Measurements from ENCODE around the gene CPS1. TPM values are rescaled to one million over a fixed set of nuclear protein-coding genes. Genes with fewer than 3 reads are reported as not detected.

The CPS1 gene
- total and polyA plus RNA-seq, 11 donors, result 0.61 to 5.3 (median 1.8) TPM

DNA sequence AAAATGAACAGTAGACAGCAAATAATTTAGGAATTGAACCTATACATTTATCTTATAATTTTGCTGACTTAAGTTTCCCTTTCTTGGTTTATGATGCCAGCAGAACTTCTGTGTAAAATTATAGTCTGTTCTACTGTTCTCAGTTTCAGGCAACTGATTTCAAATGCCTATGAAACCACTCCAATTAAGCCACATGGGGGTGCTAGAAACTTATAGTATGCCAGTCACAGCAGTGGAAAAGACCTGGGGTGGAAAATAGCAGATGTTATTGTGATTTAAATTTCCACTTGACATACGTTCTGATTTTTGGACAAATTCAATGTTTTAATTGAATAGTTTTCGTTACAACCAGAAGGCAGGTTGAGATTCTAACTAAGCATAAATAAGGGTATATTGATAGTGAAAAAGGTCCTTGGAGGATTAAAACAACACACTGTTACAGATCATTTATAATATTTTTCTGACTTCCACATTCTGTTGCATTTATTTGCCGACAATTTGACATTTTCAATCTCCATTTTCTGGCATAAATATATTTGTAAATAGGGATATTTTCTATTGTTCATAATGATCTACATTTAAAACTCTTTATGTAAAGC, 61.4 kb downstream of the CPS1 start:
- H3K27ac ChIP-seq, result no peak overlapping the region
- no peaks in the 10 kb centered on the region for H3K36me3 ChIP-seq
- H3K4me3 ChIP-seq, result no peak overlapping the region
- no peak for ATAC-seq
- intact Hi-C loops (cut with DNase I), result loop anchor here in 5 of 10 donors (5.0 to 10.0 kb wide), 4 partner anchors 419 to 1949 kb away; no protein-coding TSS in a partner anchor
- TF ChIP-seq POLR2A (IDR thresholded peaks at IDR 0.05), result no peak
- TF ChIP-seq, protein P1, sequence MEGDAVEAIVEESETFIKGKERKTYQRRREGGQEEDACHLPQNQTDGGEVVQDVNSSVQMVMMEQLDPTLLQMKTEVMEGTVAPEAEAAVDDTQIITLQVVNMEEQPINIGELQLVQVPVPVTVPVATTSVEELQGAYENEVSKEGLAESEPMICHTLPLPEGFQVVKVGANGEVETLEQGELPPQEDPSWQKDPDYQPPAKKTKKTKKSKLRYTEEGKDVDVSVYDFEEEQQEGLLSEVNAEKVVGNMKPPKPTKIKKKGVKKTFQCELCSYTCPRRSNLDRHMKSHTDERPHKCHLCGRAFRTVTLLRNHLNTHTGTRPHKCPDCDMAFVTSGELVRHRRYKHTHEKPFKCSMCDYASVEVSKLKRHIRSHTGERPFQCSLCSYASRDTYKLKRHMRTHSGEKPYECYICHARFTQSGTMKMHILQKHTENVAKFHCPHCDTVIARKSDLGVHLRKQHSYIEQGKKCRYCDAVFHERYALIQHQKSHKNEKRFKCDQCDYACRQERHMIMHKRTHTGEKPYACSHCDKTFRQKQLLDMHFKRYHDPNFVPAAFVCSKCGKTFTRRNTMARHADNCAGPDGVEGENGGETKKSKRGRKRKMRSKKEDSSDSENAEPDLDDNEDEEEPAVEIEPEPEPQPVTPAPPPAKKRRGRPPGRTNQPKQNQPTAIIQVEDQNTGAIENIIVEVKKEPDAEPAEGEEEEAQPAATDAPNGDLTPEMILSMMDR (IDR thresholded peaks at IDR 0.05), result peak; percentile 14 to 62 (median 44)
- 20 to 24% (median 22%) methylated on average over 3 of the region's 3 CpGs for WGBS, 4 donors
- H3K27me3 ChIP-seq, result no peaks in the 10 kb centered on the region
- DNase-seq, result no peak
- H3K4me1 ChIP-seq, result no peaks in the 10 kb centered on the region
- H3K9me3 ChIP-seq, result no peaks in the 10 kb centered on the region

DNA sequence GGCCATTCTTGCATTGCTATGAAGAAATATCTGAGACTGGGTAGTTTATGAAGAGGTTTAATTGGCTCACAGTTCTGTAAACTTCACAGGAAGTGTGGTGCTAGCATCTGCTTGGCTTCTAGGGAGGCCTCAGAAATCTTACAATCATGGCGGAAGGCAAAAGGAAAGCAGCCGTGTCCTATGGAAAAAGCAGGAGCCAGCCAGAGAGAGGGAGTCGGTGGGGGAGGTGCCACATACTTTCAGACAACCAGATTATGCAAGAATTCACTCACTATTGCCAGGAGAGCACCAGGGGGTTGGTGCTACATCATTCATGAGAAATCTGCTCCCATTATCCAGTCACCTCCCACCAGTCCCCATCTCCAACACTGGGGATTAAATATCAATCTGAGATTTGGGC, 64.1 kb downstream of the CPS1 start:
- TF ChIP-seq, protein P1 (IDR thresholded peaks at IDR 0.05), result no peak
- no peak for TF ChIP-seq POLR2A (IDR thresholded peaks at IDR 0.05)
- intact Hi-C loops (cut with DNase I), result no loop called here
- no peaks in the 10 kb centered on the region for H3K9me3 ChIP-seq
- WGBS, 4 donors, result 60 to 84% (median 66%) methylated on average over 3 of the region's 3 CpGs
- H3K27ac ChIP-seq, result no peak overlapping the region
- DNase-seq, result no peak
- ATAC-seq, result no peak
- no peaks in the 10 kb centered on the region for H3K4me1 ChIP-seq
- no peak overlapping the region for H3K4me3 ChIP-seq
- no peaks in the 10 kb centered on the region for H3K36me3 ChIP-seq
- H3K27me3 ChIP-seq, result no peaks in the 10 kb centered on the region

DNA sequence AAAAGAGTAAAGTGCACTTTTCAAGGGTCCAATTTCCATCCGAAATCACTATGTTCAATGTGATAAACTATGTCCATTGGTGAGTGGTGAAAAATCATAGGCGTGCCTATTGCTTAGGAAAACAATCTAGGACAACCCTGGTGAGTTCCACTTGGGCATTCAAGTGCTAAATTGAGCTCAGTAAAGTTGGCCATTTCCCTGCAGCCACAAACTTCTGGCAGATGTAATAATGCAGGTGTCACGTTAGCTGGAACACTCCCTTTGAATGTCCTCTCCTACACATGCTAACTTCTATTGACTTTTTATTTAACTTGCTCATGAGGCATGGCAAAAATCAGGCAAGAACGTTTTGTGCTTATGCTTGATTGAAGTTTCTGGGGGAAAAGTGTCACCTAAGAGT, 67.1 kb downstream of the CPS1 start:
- TF ChIP-seq POLR2A (IDR thresholded peaks at IDR 0.05), result no peak
- TF ChIP-seq, protein P1 (IDR thresholded peaks at IDR 0.05), result no peak
- intact Hi-C loops (cut with DNase I), result no loop called here

DNA sequence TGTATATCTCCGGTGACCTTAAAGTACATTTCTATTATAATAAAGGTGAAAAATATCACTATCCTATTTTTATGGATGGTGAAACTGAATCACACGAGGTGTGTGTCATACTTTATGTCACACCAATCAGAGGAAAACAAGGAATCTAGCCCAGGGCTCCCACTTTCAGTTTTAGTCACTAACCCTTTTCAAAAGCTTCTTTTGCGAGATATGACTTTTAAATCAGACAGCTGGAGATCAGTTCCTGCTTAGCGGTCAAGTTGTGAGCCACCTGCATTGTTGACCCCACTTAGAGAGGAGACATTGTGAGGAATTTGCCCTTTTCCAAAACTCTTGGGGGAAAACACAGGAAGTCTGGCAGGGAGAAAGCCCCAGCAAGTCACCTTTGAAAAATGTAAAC, 70.5 kb downstream of the CPS1 start:
- Histone ChIP-seq H3K4me3 (no peak overlapping the region), H3K9me3 (no peaks in the 10 kb centered on the region), H3K27me3 (no peaks in the 10 kb centered on the region), H3K4me1 (no peaks in the 10 kb centered on the region), H3K27ac (no peak overlapping the region), H3K36me3 (no peaks in the 10 kb centered on the region)
- DNase-seq, result no peak
- intact Hi-C loops (cut with DNase I), result no loop called here
- ATAC-seq, result no peak
- TF ChIP-seq, protein P1 (IDR thresholded peaks at IDR 0.05), result no peak
- no peak for TF ChIP-seq POLR2A (IDR thresholded peaks at IDR 0.05)
- 56 to 66% (median 59%) methylated on average over 4 of the region's 4 CpGs for WGBS, 4 donors

More for the DNA sequence above, 67.1 kb downstream of the CPS1 start:
- no peaks in the 10 kb centered on the region for H3K4me1 ChIP-seq
- no peak for DNase-seq
- no peak overlapping the region for H3K4me3 ChIP-seq
- no peak for ATAC-seq
- no peaks in the 10 kb centered on the region for H3K9me3 ChIP-seq
- no peaks in the 10 kb centered on the region for H3K27me3 ChIP-seq
- WGBS, 4 donors, result 58 to 67% (median 64%) methylated on average over 4 of the region's 4 CpGs
- H3K27ac ChIP-seq, result no peak overlapping the region
- no peaks in the 10 kb centered on the region for H3K36me3 ChIP-seq
